Measurements from ENCODE around the gene GFOD2. TPM values are rescaled to one million over a fixed set of nuclear protein-coding genes. Genes with fewer than 3 reads are reported as not detected.

Gene GFOD2
- total and polyA plus RNA-seq, 2 of the 8 experiments (the other 6 are each of a cell fraction or from before 2014, with no cell fraction given): 21.4 to 33.2 TPM

- H3K4ac ChIP-seq (replicated peaks; ENCODE audit: insufficient read length, low read depth, low read length): no peak overlapping the region
- CTCF ChIA-PET (ENCODE audit: partially characterized antibody): interaction anchor here (1.0 to 13.7 kb wide), 5 partner anchors 11 to 143 kb away, joined by 4 to 202 read pairs (median 10); partner anchors contain the start of gene CARMIL2
- H2BK120ac ChIP-seq (replicated peaks; ENCODE audit: low read depth, low read length): no peak overlapping the region
- H3K23me2 ChIP-seq (ENCODE audit: low read depth, low read length): peaks cover 21% of the 10 kb centered on the region
- WGBS, 2 experiments (ENCODE audit: extremely low coverage in 1 of 2, insufficient coverage in 1 of 2, insufficient read length in 1 of 2, insufficient replicate concordance in 2 of 2, low coverage in 1 of 2, low lambda C conversion rate in 2 of 2, missing lambda C conversion rate in 1 of 2): 95% methylated on average over 16 of the region's 16 CpGs; no CpG with 5 or more reads in 1 of the 2 experiments
- peaks cover 6 to 10% of the 10 kb centered on the region in 2 experiments for H4K20me1 ChIP-seq (replicated peaks in 1 of 2; ENCODE audit: control insufficient read depth in 1 of 2, insufficient read depth in 2 of 2, low read length in 2 of 2)
- no peaks in the 10 kb centered on the region for H3K9me3 ChIP-seq (ENCODE audit: insufficient read depth in 2 of 2, low read depth in 1 of 2, low read length in 1 of 2)
- H2BK15ac ChIP-seq (ENCODE audit: low read length): no peak overlapping the region
- no peak for DNase-seq (ENCODE audit: low read depth in 1 of 2, low spot score in 2 of 2)
- no peak overlapping the region for H2BK5ac ChIP-seq (ENCODE audit: low read depth, low read length)
- H3K4me3 ChIP-seq (ENCODE audit: extremely low read depth in 1 of 4, insufficient read depth in 2 of 4, low read depth in 3 of 4, low read length in 4 of 4): no peak overlapping the region
- peaks cover 0 to 13% (median 10%) of the 10 kb centered on the region in 4 experiments; a peak in 4 of 7 replicates for H3K27me3 ChIP-seq (replicated peaks in 1 of 4; ENCODE audit: control insufficient read depth in 3 of 4, extremely low read depth in 1 of 4, insufficient read depth in 3 of 4, low read length in 3 of 4)
- peaks cover 0 to 4% (median 2%) of the 10 kb centered on the region in 4 experiments; a peak in 1 of 8 replicates for H3K36me3 ChIP-seq (ENCODE audit: control insufficient read depth in 2 of 4, insufficient read depth in 4 of 4, low read length in 3 of 4)
- H3K23ac ChIP-seq (ENCODE audit: insufficient read length): no peak overlapping the region
- no peak overlapping the region for H3K56ac ChIP-seq (replicated peaks; ENCODE audit: insufficient read length, low read depth, low read length)
- no peak overlapping the region for H4K91ac ChIP-seq (replicated peaks; ENCODE audit: insufficient read length, low read length)
- POLR2A ChIA-PET (ENCODE audit: partially characterized antibody): interaction anchor here (1.4 to 1.8 kb wide), 4 partner anchors 93 to 118 kb away, joined by 3 to 4 read pairs (median 4); partner anchors contain the start of gene CTCF
- peaks cover 0 to 16% (median 10%) of the 10 kb centered on the region in 4 experiments; a peak in 5 of 7 replicates for H3K4me1 ChIP-seq (replicated peaks in 1 of 4; ENCODE audit: control insufficient read depth in 3 of 4, insufficient read depth in 4 of 4, low read length in 3 of 4)
- no peak overlapping the region for H3K14ac ChIP-seq (ENCODE audit: insufficient read length)
- no peak overlapping the region for H4K5ac ChIP-seq (ENCODE audit: insufficient read length, low read depth, low read length)
- no peak overlapping the region for H4K8ac ChIP-seq (ENCODE audit: extremely low read depth, insufficient read depth, low read length)
- FAIRE-seq: no peak
- H2BK12ac ChIP-seq (ENCODE audit: low read depth, low read length): no peak overlapping the region
- H3K79me2 ChIP-seq (ENCODE audit: control insufficient read depth in 1 of 2, insufficient read depth in 2 of 2, low read length in 2 of 2): no peaks in the 10 kb centered on the region
- H2AFZ ChIP-seq (ENCODE audit: low read length): no peak overlapping the region
- H3K79me1 ChIP-seq (ENCODE audit: low read depth, low read length): no peaks in the 10 kb centered on the region; the same call in 1 of the 2 replicates
- H3K9ac ChIP-seq (replicated peaks in 1 of 4; ENCODE audit: extremely low read depth in 1 of 4, low read depth in 3 of 4, low read length in 3 of 4): no peak overlapping the region
- no peak overlapping the region for H3K18ac ChIP-seq (ENCODE audit: extremely low read depth, low read length)
- H3K27ac ChIP-seq (ENCODE audit: low read depth, low read length): no peak overlapping the region
- no peak overlapping the region for H2BK20ac ChIP-seq (ENCODE audit: low read length)
- no peak overlapping the region for H3K4me2 ChIP-seq (ENCODE audit: insufficient read depth in 1 of 2, low read depth in 2 of 2, low read length in 2 of 2)
- no peak overlapping the region for H2AK5ac ChIP-seq (ENCODE audit: low read depth, low read length)
- no peak for TF ChIP-seq HDAC2 (IDR thresholded peaks at IDR 0.05; ENCODE audit: borderline replicate concordance in 1 of 2, low read depth in 2 of 2, low read length in 2 of 2)
- no peak for TF ChIP-seq RBBP5 (IDR thresholded peaks at IDR 0.05; ENCODE audit: borderline replicate concordance, low read depth, low read length)
- TF ChIP-seq SAP30 (IDR thresholded peaks at IDR 0.05; ENCODE audit: insufficient read depth, insufficient replicate concordance, low read length): no peak
- TF ChIP-seq CTBP2 (IDR thresholded peaks at IDR 0.05; ENCODE audit: borderline replicate concordance, insufficient read depth, insufficient read length, low read length): no peak
- TF ChIP-seq BCL11A (IDR thresholded peaks at IDR 0.05; ENCODE audit: low read depth in 2 of 2, low read length in 2 of 2): no peak
- TF ChIP-seq CBX5 (IDR thresholded peaks at IDR 0.05; ENCODE audit: low read depth, low read length): no peak
- no peak for TF ChIP-seq SIN3A (conservative IDR thresholded peaks at IDR 0.05 in 1 of 2, IDR thresholded peaks at IDR 0.05 in 1 of 2; ENCODE audit: low read depth in 1 of 2, low read length in 2 of 2)
- TF ChIP-seq TBP (IDR thresholded peaks at IDR 0.05; ENCODE audit: low read depth, low read length): no peak
- no peak for TF ChIP-seq CREB1 (IDR thresholded peaks at IDR 0.05)
- TF ChIP-seq TAF7 (optimal IDR thresholded peaks at IDR 0.05; ENCODE audit: borderline replicate concordance, low read depth, low read length): no peak
- no peak for TF ChIP-seq NANOG (IDR thresholded peaks at IDR 0.05; ENCODE audit: insufficient read depth, low read depth, low read length, poor library complexity, severe bottlenecking)
These were observed 62.0 kb downstream of the GFOD2 start for GRCh38 chr16:67657017-67657608.

Measured in H1 (cell line).